ENCODE data around the gene PNPLA1.

- no peak for TF ChIP-seq CTCF (IDR thresholded peaks at IDR 0.05; ENCODE audit: low read length)
- TF ChIP-seq EZH2 (optimal IDR thresholded peaks at IDR 0.05; ENCODE audit: low read depth, low read length): no peak
These were observed 60.5 kb downstream of the PNPLA1 start for GRCh38 chr6:36330366-36330765.
